ENCODE measurements around the gene PDE3B. TPM values are rescaled to one million over a fixed set of nuclear protein-coding genes. Genes with fewer than 3 reads are reported as not detected.

The PDE3B gene
- total and polyA plus RNA-seq, 2 of the 4 experiments (the other 2 are of a cell fraction) = 0.21 to 1.3 TPM

- intact Hi-C loops (cut with micrococcal nuclease) (no loop called here), dilution Hi-C loops (cut with HindIII; ENCODE audit: low sequenced_read_pairs, unreplicated experiment) (no loop called here), in situ Hi-C loops (cut with MboI; ENCODE audit: low sequenced_read_pairs) (no loop called here)
- no peak overlapping the region for H4K8ac ChIP-seq (ENCODE audit: low read depth in 2 of 2, low read length in 2 of 2)
- H3K4ac ChIP-seq (ENCODE audit: low read depth, low read length) = no peak overlapping the region
- no peak overlapping the region for H4K5ac ChIP-seq (ENCODE audit: low read depth, low read length)
- no peak overlapping the region for H3K9ac ChIP-seq (ENCODE audit: low read depth, low read length)
- no peaks in the 10 kb centered on the region for H3K27me3 ChIP-seq (ENCODE audit: control insufficient read depth, insufficient read depth, low read length)
- no peak overlapping the region for H3K14ac ChIP-seq (replicated peaks; ENCODE audit: low read depth, low read length)
- H3K36me3 ChIP-seq (ENCODE audit: control insufficient read depth, insufficient read depth, low read length) = no peaks in the 10 kb centered on the region
- H3K4me3 ChIP-seq (ENCODE audit: insufficient read depth, low read depth, low read length) = no peak overlapping the region
- no peaks in the 10 kb centered on the region for H3K9me1 ChIP-seq (ENCODE audit: insufficient read depth, low read length)
- H3K4me1 ChIP-seq (ENCODE audit: control insufficient read depth, insufficient read depth, low read length) = no peaks in the 10 kb centered on the region
- H2AK9ac ChIP-seq (replicated peaks; ENCODE audit: low read depth, low read length, poor library complexity) = no peak overlapping the region
- no peak overlapping the region for H2BK15ac ChIP-seq (ENCODE audit: low read depth, low read length)
- H3K4me2 ChIP-seq (ENCODE audit: low read depth, low read length) = no peak overlapping the region
- no peaks in the 10 kb centered on the region for H3K9me3 ChIP-seq (ENCODE audit: control insufficient read depth, insufficient read depth, low read length)
- ATAC-seq (ENCODE audit: low read depth) = no peak
- H2AFZ ChIP-seq (replicated peaks; ENCODE audit: low read length, poor library complexity) = no peak overlapping the region
- no peak overlapping the region for H2AK5ac ChIP-seq (ENCODE audit: low read depth, low read length)
- H3K18ac ChIP-seq (ENCODE audit: low read depth, low read length) = no peak overlapping the region
- H3K79me1 ChIP-seq (ENCODE audit: low read depth in 1 of 2, low read length in 2 of 2) = no peaks in the 10 kb centered on the region
- BruUV-seq (replicated peaks) = no TSS peak
- ChIA-PET POLR2A (ENCODE audit: unreplicated experiment) (no interaction called here), CTCF (no interaction called here)
- H3K56ac ChIP-seq (ENCODE audit: extremely low read depth, insufficient read depth, low read length) = no peak overlapping the region
- no peak overlapping the region for H2BK120ac ChIP-seq (ENCODE audit: low read depth, low read length)
- H2BK20ac ChIP-seq (ENCODE audit: low read depth, low read length) = no peak overlapping the region
- H4K91ac ChIP-seq (ENCODE audit: insufficient read depth, low read depth, low read length) = no peak overlapping the region
- no peak for DNase-seq
- H3K23ac ChIP-seq (ENCODE audit: low read depth, low read length) = no peak overlapping the region
- no peak overlapping the region for H2BK5ac ChIP-seq (ENCODE audit: low read depth, low read length, poor library complexity, severe bottlenecking)
- no peak for TF ChIP-seq MAZ (IDR thresholded peaks at IDR 0.05; ENCODE audit: borderline replicate concordance, low read depth, low read length)
- no peak for TF ChIP-seq CEBPB (IDR thresholded peaks at IDR 0.05; ENCODE audit: low read depth, low read length)
- no peak for TF ChIP-seq BHLHE40 (IDR thresholded peaks at IDR 0.05; ENCODE audit: low read depth, low read length)
- TF ChIP-seq FOS (IDR thresholded peaks at IDR 0.05; ENCODE audit: low read depth, low read length) = no peak
- TF ChIP-seq CHD1 (IDR thresholded peaks at IDR 0.05; ENCODE audit: low read depth, low read length) = no peak
- TF ChIP-seq MXI1 (IDR thresholded peaks at IDR 0.05; ENCODE audit: borderline replicate concordance, low read depth, low read length) = no peak
- TF ChIP-seq USF2 (IDR thresholded peaks at IDR 0.05; ENCODE audit: low read depth, low read length) = no peak
- TF ChIP-seq SMC3 (IDR thresholded peaks at IDR 0.05; ENCODE audit: low read depth, low read length) = no peak
- no peak for TF ChIP-seq CTCF (conservative IDR thresholded peaks at IDR 0.05; ENCODE audit: low read depth, low read length)
- TF ChIP-seq MAFK (IDR thresholded peaks at IDR 0.05; ENCODE audit: low read depth, low read length) = no peak
- H3K27ac ChIP-seq (ENCODE audit: insufficient read depth, low read length) = no peak overlapping the region
- no peaks in the 10 kb centered on the region for H4K20me1 ChIP-seq (ENCODE audit: insufficient read depth, low read length)
Measured at GRCh38 chr11:14687456-14687855, 43.9 kb downstream of the PDE3B start.

All from IMR-90 (cell line).